ENCODE results near the gene SORCS3. TPM values are rescaled to one million over a fixed set of nuclear protein-coding genes. Genes with fewer than 3 reads are reported as not detected.

The SORCS3 gene
- total RNA-seq, 1 donor from 2014 or later = 2.0 TPM

DNA sequence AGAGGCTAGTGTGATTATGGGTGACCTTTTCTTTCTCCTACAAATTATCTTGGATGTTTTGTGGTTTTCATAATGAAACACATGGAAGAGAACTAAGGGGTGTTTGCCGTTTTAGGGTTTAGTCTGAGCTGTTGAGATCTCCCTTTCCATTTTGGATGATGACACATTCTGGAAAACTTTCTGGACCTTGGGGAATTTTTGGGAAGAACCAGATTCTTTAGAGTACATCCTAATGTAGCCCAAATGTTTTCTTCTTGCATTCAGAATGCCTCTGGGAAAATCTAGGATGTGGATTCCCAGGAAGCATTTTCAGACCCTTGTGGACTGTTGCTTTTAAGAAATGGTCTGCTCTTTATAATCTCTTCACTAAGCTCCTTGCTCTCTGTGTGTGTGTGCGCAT, 165.7 kb downstream of the SORCS3 start:
- H3K9me3 Mint-ChIP-seq (ENCODE audit: unreplicated experiment) = no peaks in the 10 kb centered on the region
- no peaks in the 10 kb centered on the region for H3K4me1 Mint-ChIP-seq (ENCODE audit: low read depth, unreplicated experiment)
- H3K27ac Mint-ChIP-seq (ENCODE audit: unreplicated experiment) = no peak overlapping the region
- no peaks in the 10 kb centered on the region for H3K27me3 Mint-ChIP-seq (ENCODE audit: unreplicated experiment)
- H3K4me3 Mint-ChIP-seq (ENCODE audit: unreplicated experiment) = no peak overlapping the region
- TF ChIP-seq, protein P1, sequence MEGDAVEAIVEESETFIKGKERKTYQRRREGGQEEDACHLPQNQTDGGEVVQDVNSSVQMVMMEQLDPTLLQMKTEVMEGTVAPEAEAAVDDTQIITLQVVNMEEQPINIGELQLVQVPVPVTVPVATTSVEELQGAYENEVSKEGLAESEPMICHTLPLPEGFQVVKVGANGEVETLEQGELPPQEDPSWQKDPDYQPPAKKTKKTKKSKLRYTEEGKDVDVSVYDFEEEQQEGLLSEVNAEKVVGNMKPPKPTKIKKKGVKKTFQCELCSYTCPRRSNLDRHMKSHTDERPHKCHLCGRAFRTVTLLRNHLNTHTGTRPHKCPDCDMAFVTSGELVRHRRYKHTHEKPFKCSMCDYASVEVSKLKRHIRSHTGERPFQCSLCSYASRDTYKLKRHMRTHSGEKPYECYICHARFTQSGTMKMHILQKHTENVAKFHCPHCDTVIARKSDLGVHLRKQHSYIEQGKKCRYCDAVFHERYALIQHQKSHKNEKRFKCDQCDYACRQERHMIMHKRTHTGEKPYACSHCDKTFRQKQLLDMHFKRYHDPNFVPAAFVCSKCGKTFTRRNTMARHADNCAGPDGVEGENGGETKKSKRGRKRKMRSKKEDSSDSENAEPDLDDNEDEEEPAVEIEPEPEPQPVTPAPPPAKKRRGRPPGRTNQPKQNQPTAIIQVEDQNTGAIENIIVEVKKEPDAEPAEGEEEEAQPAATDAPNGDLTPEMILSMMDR (IDR thresholded peaks at IDR 0.05; ENCODE audit: partially characterized antibody, unreplicated experiment) = no peak
- H3K36me3 Mint-ChIP-seq (ENCODE audit: unreplicated experiment) = no peaks in the 10 kb centered on the region
- DNase-seq = no peak

DNA sequence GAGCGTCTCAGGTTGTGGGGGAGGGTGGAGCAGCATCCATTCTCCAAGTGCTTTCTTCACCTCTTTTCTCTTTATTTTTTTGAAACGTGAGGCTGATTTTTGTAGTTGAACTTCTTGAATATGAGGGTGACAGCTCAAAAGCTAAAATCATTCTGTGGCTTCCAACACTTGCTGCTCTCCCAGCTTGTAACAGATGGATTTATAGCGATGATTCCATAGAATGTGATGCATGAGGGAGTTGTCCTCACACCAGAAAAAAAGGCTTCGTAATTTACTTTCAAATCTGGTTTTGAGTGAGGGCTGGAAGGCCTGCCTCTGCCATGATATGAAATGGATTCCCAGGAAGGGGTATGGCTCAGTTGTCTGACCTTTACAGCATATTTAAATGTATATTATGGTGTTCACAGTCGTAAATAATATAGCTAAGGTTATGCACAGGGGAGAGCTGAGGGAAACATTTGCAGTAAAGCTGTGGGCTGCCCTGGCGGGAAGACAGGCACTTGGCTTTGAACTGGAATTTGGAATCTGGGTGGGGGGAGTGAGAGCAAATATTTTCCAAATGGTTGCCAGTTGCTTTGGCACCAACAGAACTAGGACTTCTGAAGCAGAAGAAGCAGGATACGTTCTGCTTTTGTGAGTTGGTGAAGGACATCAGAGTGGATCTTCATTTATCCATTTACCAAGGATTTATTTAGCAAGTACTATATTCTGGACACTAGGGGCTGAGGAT, 166.7 kb downstream of the SORCS3 start:
- TF ChIP-seq, protein P1 (IDR thresholded peaks at IDR 0.05; ENCODE audit: partially characterized antibody, unreplicated experiment) = no peak
- no peaks in the 10 kb centered on the region for H3K9me3 Mint-ChIP-seq (ENCODE audit: unreplicated experiment)
- no peak for DNase-seq
- H3K27ac Mint-ChIP-seq (ENCODE audit: unreplicated experiment) = no peak overlapping the region
- H3K27me3 Mint-ChIP-seq (ENCODE audit: unreplicated experiment) = no peaks in the 10 kb centered on the region
- no peak overlapping the region for H3K4me3 Mint-ChIP-seq (ENCODE audit: unreplicated experiment)
- H3K36me3 Mint-ChIP-seq (ENCODE audit: unreplicated experiment) = no peaks in the 10 kb centered on the region
- no peaks in the 10 kb centered on the region for H3K4me1 Mint-ChIP-seq (ENCODE audit: low read depth, unreplicated experiment)

DNA sequence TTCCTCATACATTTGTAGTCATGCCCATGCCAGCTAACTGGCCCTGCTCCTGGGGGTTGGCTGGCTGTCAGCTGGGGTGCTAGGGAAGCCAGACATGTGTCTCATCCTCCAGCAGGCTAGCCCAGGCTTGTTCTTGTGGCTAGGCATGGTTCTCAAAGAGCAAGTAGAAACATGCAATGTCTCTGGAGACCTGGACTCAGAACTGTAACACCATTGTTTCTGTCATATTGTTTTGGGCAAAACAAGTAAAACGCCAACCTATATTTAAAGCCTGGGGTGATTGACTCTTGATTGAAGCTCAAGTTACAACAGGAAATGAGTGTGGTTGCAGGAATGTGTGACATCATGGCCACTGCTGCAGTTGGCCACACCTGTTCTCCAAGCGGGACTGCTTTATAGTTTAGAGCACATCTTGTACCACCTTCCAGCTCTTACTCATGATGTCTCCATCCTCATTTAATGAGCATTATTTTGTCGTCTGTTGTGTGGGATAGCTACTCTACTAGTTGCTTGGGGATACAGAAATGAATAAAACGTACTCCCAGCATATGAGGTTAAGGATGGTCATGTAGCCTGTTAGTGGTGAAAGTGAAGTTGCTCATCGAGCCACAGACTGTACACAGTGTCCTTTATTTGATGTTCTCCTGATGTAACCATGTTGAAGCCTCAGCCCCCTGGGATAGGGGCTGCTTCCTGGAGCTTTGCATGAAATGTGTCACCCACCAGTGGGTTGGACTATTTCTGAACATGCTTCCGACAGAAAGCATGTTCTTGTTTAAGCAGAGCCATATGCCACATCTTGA, 168.4 kb downstream of the SORCS3 start:
- TF ChIP-seq, protein P1 (IDR thresholded peaks at IDR 0.05; ENCODE audit: partially characterized antibody, unreplicated experiment) = no peak
- H3K4me3 Mint-ChIP-seq (ENCODE audit: unreplicated experiment) = no peak overlapping the region
- no peak for DNase-seq
- no peaks in the 10 kb centered on the region for H3K9me3 Mint-ChIP-seq (ENCODE audit: unreplicated experiment)
- no peaks in the 10 kb centered on the region for H3K27me3 Mint-ChIP-seq (ENCODE audit: unreplicated experiment)
- H3K27ac Mint-ChIP-seq (ENCODE audit: unreplicated experiment) = no peak overlapping the region
- H3K4me1 Mint-ChIP-seq (ENCODE audit: low read depth, unreplicated experiment) = no peaks in the 10 kb centered on the region
- no peaks in the 10 kb centered on the region for H3K36me3 Mint-ChIP-seq (ENCODE audit: unreplicated experiment)

DNA sequence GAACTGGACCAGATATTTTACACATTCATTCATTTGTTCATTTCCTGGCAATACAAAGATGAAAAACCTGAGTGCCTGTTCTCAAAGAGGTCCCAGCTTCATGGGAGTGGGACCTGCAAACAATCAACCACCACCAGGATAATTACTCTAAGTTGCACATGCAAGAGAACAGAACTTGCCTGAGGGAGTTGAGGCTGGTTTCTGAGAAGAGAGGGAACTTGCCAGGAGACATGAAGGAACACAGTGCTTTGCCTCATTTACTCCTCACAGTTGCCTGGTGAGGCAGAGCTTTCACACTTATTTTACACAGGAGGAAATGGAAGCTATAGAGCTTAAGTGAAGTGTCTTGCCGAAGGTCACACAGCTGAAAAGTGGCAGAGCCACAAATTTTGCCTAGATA, 170.1 kb downstream of the SORCS3 start:
- no peaks in the 10 kb centered on the region for H3K36me3 Mint-ChIP-seq (ENCODE audit: unreplicated experiment)
- H3K9me3 Mint-ChIP-seq (ENCODE audit: unreplicated experiment) = no peaks in the 10 kb centered on the region
- no peaks in the 10 kb centered on the region for H3K4me1 Mint-ChIP-seq (ENCODE audit: low read depth, unreplicated experiment)
- H3K27me3 Mint-ChIP-seq (ENCODE audit: unreplicated experiment) = no peaks in the 10 kb centered on the region
- no peak overlapping the region for H3K4me3 Mint-ChIP-seq (ENCODE audit: unreplicated experiment)
- TF ChIP-seq, protein P1 (IDR thresholded peaks at IDR 0.05; ENCODE audit: partially characterized antibody, unreplicated experiment) = no peak
- no peak overlapping the region for H3K27ac Mint-ChIP-seq (ENCODE audit: unreplicated experiment)
- no peak for DNase-seq

DNA sequence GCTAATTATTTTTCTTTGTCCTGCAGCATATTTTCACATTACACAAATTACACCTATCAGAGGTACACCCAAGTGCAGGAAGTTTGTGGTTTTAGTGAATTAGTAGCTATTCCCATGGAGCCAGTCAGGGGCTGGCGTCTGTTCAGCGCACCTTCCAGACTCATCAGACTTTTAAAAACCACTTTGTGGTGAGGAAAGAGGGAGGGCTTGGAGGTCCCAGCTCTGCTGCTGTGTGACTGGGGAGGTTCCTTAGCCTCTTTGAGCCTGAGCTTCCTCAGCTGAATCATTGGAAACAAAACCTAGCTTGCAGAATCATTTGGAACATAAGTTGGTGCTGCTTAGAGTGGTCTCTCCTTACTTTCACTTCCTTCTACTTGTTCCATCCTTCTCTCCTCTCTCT, 175.4 kb downstream of the SORCS3 start:
- no peak overlapping the region for H3K4me3 Mint-ChIP-seq (ENCODE audit: unreplicated experiment)
- H3K36me3 Mint-ChIP-seq (ENCODE audit: unreplicated experiment) = no peaks in the 10 kb centered on the region
- no peaks in the 10 kb centered on the region for H3K4me1 Mint-ChIP-seq (ENCODE audit: low read depth, unreplicated experiment)
- no peaks in the 10 kb centered on the region for H3K9me3 Mint-ChIP-seq (ENCODE audit: unreplicated experiment)
- no peaks in the 10 kb centered on the region for H3K27me3 Mint-ChIP-seq (ENCODE audit: unreplicated experiment)
- TF ChIP-seq, protein P1 (IDR thresholded peaks at IDR 0.05; ENCODE audit: partially characterized antibody, unreplicated experiment) = no peak
- no peak for DNase-seq
- H3K27ac Mint-ChIP-seq (ENCODE audit: unreplicated experiment) = no peak overlapping the region
